GM10266 (cell line): ENCODE measurements around the gene ALLC.
A peak's percentile ranks its signal among the peaks of the same experiment; 100 is the strongest.

Experiments used
- DNase-seq: peaks from one replicate; pipeline ENCODE4 v3.0.0; 2012; ENCODE audit errors: extremely low spot score
- CTCF ChIP-seq: IDR thresholded peaks from 2 replicates; pipeline ENCODE4 v1.5.1; 2012; ENCODE audit warnings: mild to moderate bottlenecking, low read depth; ENCODE audit not compliant: control insufficient read depth, insufficient read depth; ENCODE audit errors: missing control alignments

ALLC gene

DNA sequence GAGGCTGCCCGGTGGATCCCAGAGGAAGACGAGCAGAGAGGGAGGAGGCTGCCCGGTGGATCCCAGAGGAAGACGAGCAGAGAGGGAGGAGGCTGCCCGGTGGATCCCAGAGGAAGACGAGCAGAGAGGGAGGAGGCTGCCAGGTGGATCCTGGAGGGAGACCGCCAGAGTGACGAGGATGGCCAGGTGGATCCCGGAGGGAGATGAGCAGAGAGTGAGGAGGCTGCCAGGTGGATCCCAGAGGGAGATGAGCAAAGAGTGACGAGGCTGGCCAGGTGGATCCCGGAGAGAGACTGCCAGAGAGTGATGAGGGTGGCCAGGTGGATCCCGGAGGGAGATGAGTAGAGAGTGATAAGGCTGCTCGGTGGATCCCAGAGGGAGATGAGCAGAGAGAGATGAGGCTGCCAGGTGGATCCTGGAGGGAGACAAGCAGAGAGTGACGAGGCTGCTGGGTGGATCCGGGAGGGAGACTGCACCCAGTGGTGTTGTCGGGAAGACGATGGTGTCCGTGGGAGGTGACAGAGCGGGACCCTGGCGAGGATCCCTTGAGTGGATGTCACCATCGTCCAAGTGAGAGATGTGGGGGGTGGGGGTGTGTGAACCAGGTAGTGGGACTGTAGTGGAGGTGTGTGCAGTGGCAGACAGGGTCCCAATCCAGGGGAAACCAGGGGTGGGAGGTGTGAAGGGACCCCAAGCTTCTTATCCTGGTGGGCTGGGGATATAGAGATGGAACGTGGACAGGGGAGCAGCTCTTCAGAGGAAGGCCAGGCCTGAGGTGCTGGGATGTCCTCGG is 67.7 kb downstream of the ALLC start:
- no peak for DNase-seq
- TF ChIP-seq CTCF: no peak

DNA sequence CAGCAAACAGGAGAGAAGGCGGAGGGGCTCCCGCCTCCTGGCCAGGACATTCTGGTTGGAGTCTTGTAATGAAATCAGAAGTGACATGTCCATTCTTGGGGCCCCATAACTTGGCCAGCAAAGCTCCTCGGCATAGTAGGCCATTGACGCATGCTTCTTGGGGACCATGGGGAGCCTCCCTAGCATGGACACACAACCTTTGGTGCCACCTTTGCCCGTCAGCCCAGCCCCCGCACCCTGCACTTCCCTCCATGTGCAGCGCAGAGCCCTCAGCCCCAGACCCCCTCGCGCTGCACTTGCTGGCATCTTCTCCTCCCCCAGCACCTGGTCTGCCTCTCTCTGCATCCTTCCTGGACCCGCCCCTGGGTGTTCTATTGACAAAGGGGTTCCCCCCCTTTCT is 68.5 kb downstream of the ALLC start:
- DNase-seq: no peak

DNA sequence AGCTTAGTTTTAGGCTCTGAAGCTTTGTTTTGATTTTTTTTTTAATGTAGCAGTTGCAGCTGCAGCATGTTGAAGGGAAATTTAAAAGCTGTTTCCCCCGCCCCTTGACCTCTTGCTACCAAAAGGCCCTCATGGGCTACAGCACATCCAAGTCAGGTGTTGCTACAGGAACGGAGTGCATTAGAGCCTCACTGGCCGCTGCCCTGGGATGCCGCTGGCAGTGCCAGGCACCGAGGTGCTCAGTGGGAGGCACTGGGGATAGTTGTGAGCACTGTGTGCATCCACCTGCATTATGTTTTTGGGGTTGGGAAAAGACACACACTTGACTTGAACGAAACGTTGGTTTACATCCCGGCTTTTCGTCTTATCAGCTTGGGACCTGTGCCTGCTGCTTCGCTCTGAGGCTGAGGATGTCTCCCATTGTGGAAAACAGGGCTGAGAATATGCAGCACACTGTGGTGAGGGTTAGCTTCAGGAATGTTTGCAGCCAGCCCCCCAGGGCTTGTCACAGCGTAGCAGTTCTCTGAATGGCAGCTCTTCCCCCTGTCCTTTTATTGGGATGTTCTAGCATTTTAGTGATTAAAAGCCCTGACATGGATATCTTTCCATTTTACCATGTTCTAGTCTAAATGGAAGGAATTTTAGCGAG is 69.5 kb downstream of the ALLC start:
- no peak for TF ChIP-seq CTCF
- no peak for DNase-seq

More for the DNA sequence above, 68.5 kb downstream of the ALLC start:
- TF ChIP-seq CTCF: no peak

DNA sequence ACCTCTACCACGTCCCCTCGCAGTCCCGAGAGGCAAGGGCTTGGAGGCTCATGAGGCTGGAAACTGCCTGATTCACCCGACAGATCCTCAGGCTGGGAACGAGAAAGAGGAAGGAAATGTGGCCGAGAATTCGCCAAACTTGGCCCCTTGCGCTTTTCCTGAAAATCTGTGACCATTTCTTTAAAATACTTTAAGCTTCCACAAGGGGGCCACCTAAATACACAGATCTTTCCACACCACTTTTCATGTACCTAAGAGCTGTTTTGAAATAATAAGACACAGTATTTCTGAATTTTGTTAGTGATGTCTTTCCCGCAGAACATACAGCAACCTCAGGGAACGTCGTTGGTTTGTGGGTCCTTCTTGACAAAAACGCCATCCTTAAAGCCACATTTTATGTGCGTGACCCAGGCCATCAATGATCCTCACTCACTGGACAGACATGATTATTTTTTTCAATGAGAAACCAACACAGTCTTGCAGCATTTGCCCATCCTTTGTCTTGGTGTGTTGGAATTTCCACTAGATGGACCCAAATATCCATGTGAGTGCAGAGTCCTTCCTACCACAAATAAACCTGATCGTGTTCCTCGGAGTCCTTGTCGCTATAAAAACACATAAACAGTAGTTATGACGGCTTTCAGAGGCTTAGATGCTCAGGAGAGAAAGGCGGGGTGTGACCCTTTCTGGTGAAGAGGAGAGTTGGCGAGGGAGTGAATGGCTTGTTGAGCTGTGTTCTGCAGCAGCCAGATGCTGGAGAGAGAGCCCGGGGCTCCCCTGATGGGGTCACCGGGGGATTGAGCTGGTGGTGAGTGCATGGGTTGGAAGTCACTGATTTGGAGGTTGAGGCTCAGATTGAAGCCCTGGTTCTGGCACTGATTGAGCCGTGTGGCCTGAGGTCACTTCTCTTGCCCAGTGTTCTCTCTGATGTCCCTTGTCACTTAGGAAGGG is 70.4 kb downstream of the ALLC start:
- DNase-seq: peak; percentile 52

DNA sequence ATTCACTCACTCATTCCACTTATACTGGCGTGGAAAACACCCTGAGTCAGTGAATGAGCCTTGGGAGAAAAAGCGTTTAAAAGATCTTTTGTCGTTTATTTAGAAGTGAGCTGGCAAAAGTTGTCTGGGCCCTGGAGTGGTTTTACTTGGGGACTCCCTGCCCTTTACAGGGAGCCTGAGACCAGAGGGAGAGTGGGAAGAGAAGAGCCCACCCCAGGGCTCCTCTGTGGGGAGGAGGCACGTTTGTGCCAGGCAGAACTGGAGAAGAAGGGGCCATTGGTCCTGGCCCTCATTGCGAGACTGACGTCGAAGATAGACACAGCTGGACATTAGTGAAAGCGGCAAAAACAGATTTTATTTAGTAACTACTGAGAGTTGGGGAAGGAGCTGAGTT is 71.1 kb downstream of the ALLC start:
- DNase-seq: no peak
- TF ChIP-seq CTCF: no peak

More for the DNA sequence above, 70.4 kb downstream of the ALLC start:
- TF ChIP-seq CTCF: peak; percentile 52

- DNase-seq: no peak
- no peak for TF ChIP-seq CTCF
Observed at GRCh38 chr2:3729786-3730185, 71.8 kb downstream of the ALLC start.

DNA sequence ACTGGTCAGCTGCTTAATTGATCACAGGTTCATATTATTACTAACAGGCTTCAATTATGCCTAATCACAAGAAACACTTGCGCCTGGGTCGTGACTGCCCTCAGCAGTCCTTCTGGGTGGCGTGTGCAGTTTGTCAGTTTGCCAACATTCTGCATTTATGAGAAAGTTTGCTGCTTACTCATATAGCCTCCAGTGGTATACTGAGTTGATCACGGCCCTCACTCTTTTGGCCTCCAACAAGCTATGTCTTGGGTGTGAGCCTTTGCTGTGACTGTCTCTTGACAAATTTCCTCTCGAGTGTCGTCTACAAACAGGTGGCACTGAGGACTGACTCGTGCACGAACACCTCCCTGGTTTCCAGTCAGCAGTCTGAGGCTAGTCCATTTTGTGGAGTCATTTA is 72.6 kb downstream of the ALLC start:
- TF ChIP-seq CTCF: no peak
- DNase-seq: no peak
